Panc1 (cell line): ENCODE measurements around the gene RADIL. TPM values are rescaled to one million over a fixed set of nuclear protein-coding genes. Genes with fewer than 3 reads are reported as not detected.

Experiments used
- ATAC-seq: fragments of 200-7000 bp; cut with Tn5 transposase; 2 replicates; pipeline ENCODE4 v1.9.1; 2020; ENCODE audit warnings: mild to moderate bottlenecking, moderate library complexity
- BruUV-seq: library from RNA; stranded (reverse); fragments of 400-500 nt; replicated peaks from 2 replicates; lab custom pipeline; 2021; lab: Mats Ljungman, UMichigan
- CTCF ChIA-PET: fragments of 300-600 bp; sonication (Branson Sonifier 250); formaldehyde crosslinking; loops from one replicate; lab custom pipeline; 2022; ENCODE audit warnings: antibody characterized with exemption; lab: Charles Lee
- POLR2A ChIA-PET: fragments of 300-600 bp; sonication (Branson Sonifier 250); formaldehyde crosslinking; loops from one replicate; lab custom pipeline; 2022; ENCODE audit warnings: antibody characterized with exemption; lab: Charles Lee
- DNase-seq: peaks from one replicate; pipeline ENCODE4 v3.0.0-alpha.2; 2010; ENCODE audit warnings: low read depth, low spot score
- H3K27ac ChIP-seq: 2 replicates; pipeline ENCODE4 v1.5.1; 2011; ENCODE audit warnings: mild to moderate bottlenecking, low read length, inconsistent platforms
- H3K27me3 ChIP-seq: fragments of 200-500 bp; sonication (Bioruptor generic); 2 replicates; pipeline ENCODE4 v1.6.0; 2014; ENCODE audit warnings: low read length, inconsistent platforms; ENCODE audit not compliant: control insufficient read depth, insufficient read depth
- H3K36me3 ChIP-seq: fragments of 200-500 bp; sonication (Bioruptor generic); 2 replicates; pipeline ENCODE4 v1.5.1; 2014; ENCODE audit warnings: inconsistent platforms, mild to moderate bottlenecking, low read length, moderate library complexity; ENCODE audit not compliant: control insufficient read depth, insufficient read depth
- H3K4me1 ChIP-seq: 2 replicates; pipeline ENCODE4 v1.5.1; 2011; ENCODE audit warnings: inconsistent platforms, mild to moderate bottlenecking, low read length, moderate library complexity; ENCODE audit not compliant: control insufficient read depth, insufficient read depth
- H3K4me3 ChIP-seq, 2 experiments: 2 replicates each; pipeline ENCODE4 v1.5.1; 2011 to 2012; ENCODE audit warnings: low read depth in 2 of 2, low read length in 2 of 2, mild to moderate bottlenecking in 2 of 2, inconsistent platforms in 1 of 2, moderate library complexity in 1 of 2
- H3K9me3 ChIP-seq: fragments of 200-500 bp; sonication (Bioruptor generic); 2 replicates; pipeline ENCODE4 v1.5.1; 2014; ENCODE audit warnings: low read depth, mild to moderate bottlenecking, inconsistent platforms, low read length, moderate library complexity; ENCODE audit not compliant: control insufficient read depth, insufficient read depth
- CTCF ChIP-seq: fragments of 450-650 bp; IDR thresholded peaks from 2 replicates; pipeline ENCODE4 v1.5.1; 2017; ENCODE audit warnings: mild to moderate bottlenecking
- POLR2AphosphoS5 ChIP-seq: IDR thresholded peaks from 2 replicates; pipeline ENCODE4 v1.6.1; 2012; ENCODE audit warnings: mild to moderate bottlenecking, low read depth, low read length, moderate library complexity
- REST ChIP-seq, 2 experiments: IDR thresholded peaks; 2 replicates each; pipeline ENCODE4 v1.6.1; 2011 to 2012; ENCODE audit warnings: low read depth in 2 of 2, control low read depth in 1 of 2, low read length in 1 of 2, mild to moderate bottlenecking in 1 of 2, moderate library complexity in 1 of 2; ENCODE audit not compliant: insufficient read depth in 1 of 2
- SIN3A ChIP-seq: IDR thresholded peaks from 2 replicates; pipeline ENCODE4 v1.6.1; 2012; ENCODE audit warnings: low read depth, mild to moderate bottlenecking, low read length, moderate library complexity, borderline replicate concordance; ENCODE audit not compliant: insufficient read depth
- TCF7L2 ChIP-seq: IDR thresholded peaks from 2 replicates; pipeline ENCODE4 v1.6.1; 2011; ENCODE audit warnings: mild to moderate bottlenecking, low read depth, low read length, inconsistent platforms
- in situ Hi-C: cut with HindIII; loops from 2 replicates; pipeline ENCODE4 v1.10.0; 2016; ENCODE audit warnings: low sequenced_read_pairs, low pct_unique_long_range_greater_than_20kb
- intact Hi-C: fragments of 100-400 bp; cut with micrococcal nuclease; formaldehyde crosslinking; loops from one replicate; pipeline ENCODE4 v1.10.0; 2022; ENCODE audit not compliant: unreplicated experiment
- total RNA-seq: library from RNA; stranded (reverse); gene quantifications from one replicate; pipeline ENCODE4 v1.2.1, GENCODE V29; 2021; ENCODE audit not compliant: unreplicated experiment

RADIL gene
- total RNA-seq, 1 experiment from 2014 or later = 1.3 TPM

GRCh38 chr7:4834601-4835397 lies 48.7 kb downstream of the RADIL start:
- POLR2A ChIA-PET = no interaction called here
- H3K9me3 ChIP-seq = no peaks in the 10 kb centered on the region
- no TSS peak for BruUV-seq
- no peaks in the 10 kb centered on the region for H3K27me3 ChIP-seq
- no peak for ATAC-seq
- intact Hi-C loops = loop anchor here (5.0 kb wide), 1 partner anchor 138 kb away; no protein-coding TSS in a partner anchor
- DNase-seq = no peak
- CTCF ChIA-PET = interaction anchor here (0.5 kb wide), 1 partner anchor 256 kb away, joined by 4 read pairs; no protein-coding TSS in a partner anchor
- in situ Hi-C loops = no loop called here
- H3K27ac ChIP-seq = no peak overlapping the region
- no peaks in the 10 kb centered on the region for H3K4me1 ChIP-seq
- no peak overlapping the region for H3K4me3 ChIP-seq
- no peak for TF ChIP-seq CTCF
- no peaks in the 10 kb centered on the region for H3K36me3 ChIP-seq

- CTCF ChIA-PET = interaction anchor here (0.5 to 0.6 kb wide), 3 partner anchors 43 to 256 kb away, joined by 3 to 4 read pairs (median 4); no protein-coding TSS in a partner anchor
Measured at GRCh38 chr7:4833691-4834600, 49.6 kb downstream of the RADIL start.

More at GRCh38 chr7:4833691-4834600, 49.6 kb downstream of the RADIL start:
- Histone ChIP-seq H3K4me3 (no peak overlapping the region), H3K36me3 (no peaks in the 10 kb centered on the region), H3K9me3 (no peaks in the 10 kb centered on the region), H3K27me3 (no peaks in the 10 kb centered on the region), H3K27ac (no peak overlapping the region), H3K4me1 (no peaks in the 10 kb centered on the region)
- no peak for DNase-seq
- TF ChIP-seq POLR2AphosphoS5 (no peak), TCF7L2 (no peak), SIN3A (no peak), REST (IDR thresholded peaks at IDR 0.05; ENCODE audit: insufficient read depth in 1 of 2, low read depth in 2 of 2, low read length in 1 of 2) (no peak), CTCF (no peak)
- POLR2A ChIA-PET = no interaction called here
- no peak for ATAC-seq
- in situ Hi-C loops = no loop called here
- intact Hi-C loops = loop anchor here (5.0 kb wide), 1 partner anchor 138 kb away; no protein-coding TSS in a partner anchor
- no TSS peak for BruUV-seq
